HUES6 (cell line): ENCODE data around the gene SLC31A1.
A peak's percentile ranks its signal among the peaks of the same experiment; 100 is the strongest.
"Not testable (repeated sequence)": the region's sequence is repeated elsewhere in the genome, so short reads cannot be mapped to it uniquely, and the experiment has no call there.

Source experiments
- H3K27ac ChIP-seq: 2 replicates; pipeline ENCODE4 v1.7.0; 2013; ENCODE audit warnings: low read depth, mild to moderate bottlenecking, low read length, inconsistent platforms
- H3K27me3 ChIP-seq: 2 replicates; pipeline ENCODE4 v1.6.1; 2013; ENCODE audit warnings: low read length; ENCODE audit not compliant: control insufficient read depth, insufficient read depth
- H3K36me3 ChIP-seq: 2 replicates; pipeline ENCODE4 v1.6.1; 2013; ENCODE audit warnings: low read length; ENCODE audit not compliant: control insufficient read depth, insufficient read depth
- H3K4me1 ChIP-seq: 2 replicates; pipeline ENCODE4 v1.6.1; 2013; ENCODE audit warnings: low read length; ENCODE audit not compliant: control insufficient read depth, insufficient read depth
- H3K4me3 ChIP-seq: 2 replicates; pipeline ENCODE4 v1.5.1; 2013; ENCODE audit warnings: low read depth, low read length
- H3K9ac ChIP-seq: one replicate; pipeline ENCODE4 v1.6.1; 2013; ENCODE audit warnings: mild to moderate bottlenecking, low read length
- H3K9me3 ChIP-seq: 2 replicates; pipeline ENCODE4 v1.6.1; 2013; ENCODE audit warnings: low read depth, low read length; ENCODE audit not compliant: control insufficient read depth, insufficient read depth

The SLC31A1 gene

DNA sequence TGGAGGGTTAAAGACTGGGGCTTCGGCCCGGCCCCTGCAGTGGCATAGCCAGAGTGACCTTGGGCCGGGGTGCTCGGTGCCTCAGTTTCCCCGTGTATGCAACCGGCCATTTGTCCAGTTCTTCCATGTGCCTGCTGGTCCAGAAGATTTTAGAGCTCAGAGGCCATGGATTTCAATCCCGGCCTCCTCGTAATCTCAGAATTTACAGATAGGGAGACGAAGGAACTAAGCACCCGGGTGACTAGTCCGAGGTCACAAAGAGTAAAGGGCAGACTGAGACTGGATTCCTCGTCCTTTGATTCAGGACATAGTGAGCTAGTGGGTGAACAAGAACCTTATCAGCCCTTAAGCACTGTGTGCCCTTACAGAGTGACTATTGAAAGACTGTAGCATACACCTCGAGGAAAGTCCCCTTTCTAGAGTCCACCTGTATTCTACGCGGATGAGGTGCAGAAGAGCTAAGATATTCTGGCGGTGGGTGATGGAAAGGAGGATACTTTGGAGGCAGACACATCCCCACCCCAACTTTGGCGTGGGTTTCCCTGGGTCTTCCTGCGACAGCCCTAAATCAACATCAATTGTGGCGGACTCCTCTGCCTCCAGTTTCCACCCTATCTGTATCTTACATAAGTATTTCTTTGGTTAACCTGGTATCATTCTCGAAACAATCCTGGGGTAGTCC is 597 bp downstream of the SLC31A1 start:
- Histone ChIP-seq H3K27ac (no peak overlapping the region; the same call in 1 of the 2 replicates), H3K9me3 (no peaks in the 10 kb centered on the region), H3K36me3 (0 out of 2 replicates have a peak, but pooled peaks cover 5% of the 10 kb centered on the region), H3K27me3 (no peaks in the 10 kb centered on the region), H3K4me1 (peaks cover 12% of the 10 kb centered on the region), H3K4me3 (peak overlapping the region; percentile 76), H3K9ac (peak overlapping the region; percentile 76)

DNA sequence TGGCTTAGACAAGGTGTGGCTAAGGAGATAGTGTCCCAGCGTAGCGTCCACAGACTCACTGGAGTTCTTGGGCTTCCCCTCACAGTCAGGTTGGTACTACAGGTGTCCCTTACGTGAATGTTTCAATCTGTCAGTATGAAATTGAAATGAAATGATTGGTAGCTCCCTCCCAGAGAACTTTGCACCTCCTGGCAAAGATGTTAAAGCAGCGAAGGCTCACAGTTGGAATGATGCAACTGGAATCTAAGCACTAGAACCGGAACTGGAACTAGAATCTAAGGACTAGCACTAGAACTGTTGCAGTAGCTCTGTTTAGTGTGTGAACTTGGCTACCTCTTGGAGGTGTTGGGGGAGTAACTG is 1.1 kb downstream of the SLC31A1 start:
- H3K36me3 ChIP-seq, result 0 out of 2 replicates have a peak, but pooled peaks cover 5% of the 10 kb centered on the region
- no peak overlapping the region for H3K27ac ChIP-seq
- no peaks in the 10 kb centered on the region for H3K9me3 ChIP-seq
- peak overlapping the region; percentile 76 for H3K9ac ChIP-seq
- peak overlapping the region; percentile 76 for H3K4me3 ChIP-seq
- H3K4me1 ChIP-seq, result peaks cover 12% of the 10 kb centered on the region
- no peaks in the 10 kb centered on the region for H3K27me3 ChIP-seq

DNA sequence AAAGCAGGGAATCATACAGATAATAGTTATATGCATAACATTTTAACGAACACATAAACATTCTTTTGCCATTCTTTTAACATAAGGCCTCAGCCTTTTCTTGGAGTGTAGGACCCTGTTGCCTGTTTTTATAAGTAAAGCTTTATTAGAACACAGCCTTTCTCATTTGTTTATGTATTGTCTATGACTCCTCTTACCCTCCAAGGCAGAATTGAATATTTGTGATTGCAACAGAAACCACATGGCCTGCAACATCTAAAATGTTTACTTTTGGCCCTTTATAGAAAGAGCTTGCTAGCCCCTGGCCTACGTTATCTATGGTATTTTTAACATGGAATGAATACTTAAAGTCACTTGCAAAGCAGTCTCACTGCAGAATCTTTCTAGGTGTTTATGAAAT is 2.6 kb downstream of the SLC31A1 start:
- Histone ChIP-seq H3K9me3 (no peaks in the 10 kb centered on the region), H3K4me1 (peaks cover 12% of the 10 kb centered on the region), H3K27me3 (no peaks in the 10 kb centered on the region), H3K9ac (no peak overlapping the region), H3K36me3 (0 out of 2 replicates have a peak, but pooled peaks cover 5% of the 10 kb centered on the region), H3K4me3 (no peak overlapping the region), H3K27ac (no peak overlapping the region)

DNA sequence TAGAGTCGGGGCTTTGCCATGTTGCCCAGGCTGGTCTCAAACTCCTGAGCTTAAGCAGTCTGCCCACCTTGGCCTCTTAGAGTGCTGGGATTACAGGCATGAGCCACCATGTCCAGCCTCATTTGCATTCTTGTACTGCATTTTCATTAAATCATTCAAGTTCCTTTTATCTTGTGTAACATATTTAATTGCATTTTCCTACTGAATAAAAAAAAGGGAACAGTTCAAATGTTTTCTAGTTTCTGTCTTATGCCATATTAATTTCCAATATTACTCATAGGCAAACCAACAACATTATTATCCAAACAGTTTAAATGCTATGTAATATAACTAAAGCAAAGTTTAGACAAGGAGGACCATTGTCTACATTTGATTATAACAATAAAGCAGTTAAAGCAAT is 6.1 kb downstream of the SLC31A1 start:
- Histone ChIP-seq H3K4me1 (peaks cover 3% of the 10 kb centered on the region; the same call in 1 of the 2 replicates), H3K27ac (no peak overlapping the region), H3K9ac (no peak overlapping the region), H3K9me3 (no peaks in the 10 kb centered on the region), H3K4me3 (no peak overlapping the region), H3K36me3 (peaks cover 5% of the 10 kb centered on the region; the same call in 1 of the 2 replicates), H3K27me3 (no peaks in the 10 kb centered on the region)

DNA sequence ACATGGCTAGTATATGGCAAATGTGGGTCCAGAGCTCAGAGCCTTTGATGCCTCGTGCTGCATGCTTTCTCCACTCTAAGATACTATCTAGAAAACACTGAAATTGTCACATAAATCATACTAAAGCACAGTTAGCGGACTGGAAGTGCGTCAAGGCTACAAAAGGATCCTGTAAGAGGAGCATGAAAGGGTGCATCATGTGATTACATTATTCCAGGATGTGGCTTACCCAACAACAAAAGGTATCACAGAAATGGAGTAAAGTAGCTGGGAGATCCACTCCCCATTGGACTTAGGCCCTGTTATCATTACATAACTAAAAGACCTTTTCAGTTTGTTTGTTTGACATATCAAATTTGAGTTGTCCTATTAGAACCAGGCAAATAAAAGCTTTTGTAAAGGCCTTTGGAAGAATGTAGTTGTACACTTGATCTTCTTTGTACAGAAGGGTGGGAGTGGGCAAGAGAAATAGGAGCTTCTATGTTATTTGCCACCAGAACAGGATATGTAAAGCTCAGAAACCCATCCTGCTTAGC is 6.9 kb downstream of the SLC31A1 start:
- Histone ChIP-seq H3K9ac (no peak overlapping the region), H3K4me1 (no peaks in the 10 kb centered on the region), H3K36me3 (peaks cover 5% of the 10 kb centered on the region; the same call in 1 of the 2 replicates), H3K4me3 (no peak overlapping the region), H3K9me3 (no peaks in the 10 kb centered on the region), H3K27ac (no peak overlapping the region), H3K27me3 (no peaks in the 10 kb centered on the region)

DNA sequence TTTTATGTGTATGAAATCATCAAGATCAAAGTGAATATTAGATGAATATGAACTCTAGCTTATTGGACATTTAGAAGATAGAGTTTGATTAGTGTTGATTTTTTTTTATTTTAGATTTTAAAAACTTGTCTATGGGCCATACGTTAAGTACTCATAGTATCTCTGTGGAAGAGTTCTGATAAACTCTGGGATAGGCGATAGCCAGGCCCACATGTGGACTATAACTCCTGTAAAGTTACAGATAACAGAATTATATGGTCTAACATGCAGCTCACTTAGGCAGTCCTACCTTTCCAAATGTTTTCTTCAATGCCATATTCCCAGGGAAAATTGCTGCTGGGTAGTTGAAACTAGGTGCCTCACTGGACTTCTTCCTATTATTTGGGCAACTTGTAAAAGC is 10.4 kb downstream of the SLC31A1 start:
- Histone ChIP-seq H3K4me1 (no peaks in the 10 kb centered on the region), H3K9me3 (no peaks in the 10 kb centered on the region), H3K27ac (no peak overlapping the region), H3K4me3 (no peak overlapping the region), H3K36me3 (no peaks in the 10 kb centered on the region; the same call in 1 of the 2 replicates), H3K27me3 (no peaks in the 10 kb centered on the region), H3K9ac (no peak overlapping the region)

DNA sequence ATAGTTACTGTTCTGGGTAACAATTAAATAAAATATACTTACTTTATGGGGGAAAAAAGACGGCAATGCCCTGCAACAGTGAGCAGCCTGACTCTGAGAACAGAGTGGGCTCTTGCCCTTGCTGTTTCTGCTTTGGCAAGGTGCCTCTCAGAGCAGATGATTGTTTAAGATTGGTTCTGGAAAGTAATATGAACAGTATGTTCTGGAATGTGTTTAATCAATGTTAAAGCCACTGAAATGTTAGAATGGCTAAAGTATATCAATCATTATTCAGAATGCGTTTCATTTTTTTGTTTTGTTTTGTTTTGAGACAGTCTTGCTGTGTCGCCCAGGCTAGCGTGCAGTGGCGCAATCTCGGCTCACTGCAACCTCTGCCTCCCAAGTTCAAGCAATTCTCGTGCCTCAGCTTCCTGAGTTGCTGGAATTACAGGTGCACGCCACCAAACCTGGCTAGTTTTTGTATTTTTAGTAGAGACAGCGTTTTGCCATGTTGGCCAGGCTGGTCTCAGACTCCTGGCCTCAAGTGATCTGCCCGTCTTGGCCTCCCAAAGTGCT is 14.4 kb downstream of the SLC31A1 start:
- not testable (repeated sequence) for H3K9ac ChIP-seq, H3K9me3 ChIP-seq, H3K4me1 ChIP-seq, H3K27me3 ChIP-seq, H3K4me3 ChIP-seq, H3K27ac ChIP-seq, H3K36me3 ChIP-seq

DNA sequence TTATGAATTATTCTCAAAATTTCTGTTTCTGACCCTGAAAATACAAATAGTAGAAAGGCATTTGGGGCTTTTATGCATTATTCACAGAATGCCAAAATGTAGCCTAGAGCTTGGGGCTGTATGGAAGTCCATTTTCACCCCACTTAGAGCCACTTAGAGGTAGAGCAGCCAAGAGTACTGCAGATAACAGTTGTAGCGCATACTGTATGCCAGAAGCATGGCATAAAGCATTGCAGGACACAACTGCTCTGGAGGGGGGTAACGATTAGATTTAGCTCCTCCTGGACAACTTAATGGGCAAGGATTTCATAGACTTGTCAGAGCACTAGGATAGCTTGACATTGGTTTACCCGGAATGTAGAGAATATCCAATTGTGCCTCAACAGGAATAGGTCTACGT is 15.7 kb downstream of the SLC31A1 start:
- Histone ChIP-seq H3K4me1 (no peaks in the 10 kb centered on the region), H3K4me3 (no peak overlapping the region), H3K9me3 (no peaks in the 10 kb centered on the region), H3K36me3 (no peaks in the 10 kb centered on the region), H3K9ac (no peak overlapping the region), H3K27ac (no peak overlapping the region), H3K27me3 (no peaks in the 10 kb centered on the region)

DNA sequence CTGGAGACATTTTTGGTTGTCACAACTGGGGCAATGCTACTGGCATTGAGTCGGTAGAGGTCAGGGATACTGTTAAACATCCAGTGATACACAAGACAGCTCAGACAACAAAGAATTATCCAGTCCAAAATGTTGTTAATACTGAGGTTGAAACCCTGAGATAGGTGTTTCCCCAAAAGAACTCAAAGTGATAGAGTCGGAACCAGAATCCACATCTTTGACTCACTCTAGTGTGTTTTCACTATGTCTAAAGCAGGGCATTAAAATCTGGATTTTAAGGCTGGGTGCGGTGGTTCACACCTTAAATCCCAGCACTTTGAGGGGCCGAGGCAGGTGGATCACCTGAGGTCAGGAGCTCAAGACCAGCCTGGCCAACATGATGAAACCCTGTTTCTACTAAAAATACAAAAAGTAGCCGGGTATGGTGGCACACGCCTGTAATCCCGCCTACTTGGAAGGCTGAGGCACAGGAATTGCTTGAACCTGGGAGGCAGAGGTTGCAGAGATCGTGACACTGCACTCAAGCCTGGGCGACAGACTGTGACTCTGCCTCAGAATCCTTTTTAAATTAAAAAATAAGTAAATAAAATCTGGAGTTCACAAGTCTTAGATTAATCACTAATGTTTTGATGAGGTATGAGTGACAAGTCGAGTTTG is 17.0 kb downstream of the SLC31A1 start:
- Histone ChIP-seq H3K27me3 (no peaks in the 10 kb centered on the region), H3K9me3 (no peaks in the 10 kb centered on the region), H3K9ac (no peak overlapping the region), H3K4me3 (no peak overlapping the region), H3K36me3 (no peaks in the 10 kb centered on the region), H3K27ac (no peak overlapping the region), H3K4me1 (no peaks in the 10 kb centered on the region)

DNA sequence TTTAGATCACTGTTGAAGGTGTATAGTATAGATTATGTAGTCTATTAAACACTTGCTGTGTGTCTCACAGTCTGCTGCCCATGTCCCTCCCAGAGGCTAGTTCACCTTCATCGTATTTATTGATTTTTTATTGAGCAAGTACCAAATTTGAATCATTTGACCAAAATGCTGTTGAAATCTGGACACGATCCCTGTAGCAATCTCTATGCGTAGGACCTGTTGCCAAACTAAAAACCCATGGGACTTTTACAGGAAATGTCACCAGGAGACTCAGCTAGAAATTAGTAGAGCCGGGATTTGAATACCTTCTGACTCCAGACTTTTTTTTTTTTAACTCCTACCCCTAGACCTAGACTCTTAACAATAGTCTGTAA is 17.5 kb downstream of the SLC31A1 start:
- H3K9me3 ChIP-seq, result no peaks in the 10 kb centered on the region
- H3K4me3 ChIP-seq, result no peak overlapping the region
- H3K4me1 ChIP-seq, result no peaks in the 10 kb centered on the region
- H3K36me3 ChIP-seq, result no peaks in the 10 kb centered on the region
- no peak overlapping the region for H3K27ac ChIP-seq
- H3K27me3 ChIP-seq, result no peaks in the 10 kb centered on the region
- no peak overlapping the region for H3K9ac ChIP-seq

DNA sequence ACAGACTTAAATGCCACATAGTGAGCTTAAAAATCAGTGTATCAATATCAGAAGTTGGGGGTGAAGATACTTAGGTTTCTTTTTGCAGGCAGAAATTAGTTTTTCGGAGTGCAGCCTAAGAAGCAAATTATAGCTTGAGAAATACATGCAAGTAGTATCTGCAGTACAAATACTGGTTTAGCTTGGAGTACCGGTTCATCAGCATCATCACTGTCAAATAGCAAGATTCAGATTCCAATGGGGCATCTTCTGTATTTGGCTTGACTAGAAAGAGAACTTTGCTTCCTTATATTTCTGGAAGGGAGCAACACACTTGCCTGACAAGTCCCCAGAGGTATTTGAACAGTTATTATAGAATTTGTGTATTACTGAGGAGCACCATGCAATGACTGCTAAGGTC is 19.8 kb downstream of the SLC31A1 start:
- Histone ChIP-seq H3K9me3 (no peaks in the 10 kb centered on the region), H3K27ac (no peak overlapping the region)

More for the DNA sequence above, 19.8 kb downstream of the SLC31A1 start:
- Histone ChIP-seq H3K36me3 (no peaks in the 10 kb centered on the region), H3K9ac (no peak overlapping the region), H3K4me3 (no peak overlapping the region), H3K27me3 (no peaks in the 10 kb centered on the region), H3K4me1 (no peaks in the 10 kb centered on the region)
